ENCODE results near the gene RPS6KA2. TPM values are rescaled to one million over a fixed set of nuclear protein-coding genes. Genes with fewer than 3 reads are reported as not detected.

RPS6KA2 gene
- total and polyA plus RNA-seq, 2 donors (not counting 3 experiments of a cell fraction or from before 2014, with no cell fraction given), result 54.5 to 75.8 TPM

- ChIA-PET POLR2A (no interaction called here), CTCF (interaction anchor here (0.8 to 1.1 kb wide), 4 partner anchors 22 to 149 kb away, joined by 3 to 4 read pairs (median 3); no protein-coding TSS in a partner anchor)
- Histone ChIP-seq H2AFZ (ENCODE audit: low read depth, low read length) (no peak overlapping the region), H3K27me3 (ENCODE audit: control insufficient read depth in 2 of 2, insufficient read depth in 2 of 2, low read length in 2 of 2) (no peaks in the 10 kb centered on the region), H3K27ac (ENCODE audit: insufficient read depth, low read depth, low read length) (no peak overlapping the region), H3K9me1 (replicated peaks; ENCODE audit: control insufficient read depth, extremely low read depth, insufficient read depth, low read length) (no peaks in the 10 kb centered on the region), H3K4me3 (replicated peaks in 1 of 3; ENCODE audit: insufficient read depth in 1 of 3, low read depth in 1 of 3, low read length in 3 of 3) (no peak overlapping the region), H4K20me1 (replicated peaks; ENCODE audit: control insufficient read depth, extremely low read depth, insufficient read depth, low read length) (no peaks in the 10 kb centered on the region), H3K9ac (replicated peaks; ENCODE audit: extremely low read depth, insufficient read depth, low read length) (no peak overlapping the region), H3K4me1 (ENCODE audit: control insufficient read depth, extremely low read depth, insufficient read depth, low read length) (peaks cover 55% of the 10 kb centered on the region), H3K9me3 (replicated peaks; ENCODE audit: control insufficient read depth, insufficient read depth, low read length) (no peaks in the 10 kb centered on the region), H3K79me2 (ENCODE audit: control insufficient read depth, insufficient read depth, low read length) (peaks cover 45% of the 10 kb centered on the region), H3K4me2 (ENCODE audit: insufficient read depth, low read length) (no peak overlapping the region), H3K36me3 (ENCODE audit: control insufficient read depth in 2 of 2, extremely low read depth in 1 of 2, insufficient read depth in 2 of 2, low read length in 2 of 2) (peaks cover 0 to 9% of the 10 kb centered on the region in 2 experiments)
- FAIRE-seq (no peak), DNase-seq (ENCODE audit: low read depth, low spot score) (no peak)
- intact Hi-C loops (cut with micrococcal nuclease), result no loop called here
- no peak for TF ChIP-seq MYC (IDR thresholded peaks at IDR 0.05; ENCODE audit: low read depth, low read length)
- no peak for TF ChIP-seq CTCF (IDR thresholded peaks at IDR 0.05; ENCODE audit: extremely low read depth in 1 of 2, insufficient read depth in 1 of 2, low read depth in 1 of 2, low read length in 2 of 2)
- TF ChIP-seq EZH2 (IDR thresholded peaks at IDR 0.05; ENCODE audit: borderline replicate concordance, low read depth, low read length, severe bottlenecking), result no peak
- no peak for TF ChIP-seq GATA2 (IDR thresholded peaks at IDR 0.05; ENCODE audit: insufficient read depth, insufficient read length, low read depth, low read length)
- no peak for TF ChIP-seq JUN (IDR thresholded peaks at IDR 0.05; ENCODE audit: borderline replicate concordance, insufficient read depth, insufficient read length, low read depth)
- no peak for TF ChIP-seq FOS (IDR thresholded peaks at IDR 0.05; ENCODE audit: borderline replicate concordance, insufficient read depth, low read length)
- TF ChIP-seq, protein P1, sequence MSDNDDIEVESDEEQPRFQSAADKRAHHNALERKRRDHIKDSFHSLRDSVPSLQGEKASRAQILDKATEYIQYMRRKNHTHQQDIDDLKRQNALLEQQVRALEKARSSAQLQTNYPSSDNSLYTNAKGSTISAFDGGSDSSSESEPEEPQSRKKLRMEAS (IDR thresholded peaks at IDR 0.05; ENCODE audit: insufficient read depth, insufficient read length), result no peak
- dilution Hi-C loops (cut with MboI; ENCODE audit: extremely low pct_ligation_motif_present, low sequenced_read_pairs), result no loop called here
- no TSS peak for BruUV-seq (replicated peaks)
Observed at GRCh38 chr6:166621114-166621540, 5.9 kb downstream of the RPS6KA2 start.

Measured in endothelial cell of umbilical vein (primary cell).